ENCODE measurements around the gene EEFSEC. TPM values are rescaled to one million over a fixed set of nuclear protein-coding genes. Genes with fewer than 3 reads are reported as not detected.

Gene EEFSEC
- total RNA-seq, 1 donor from 2014 or later = 16.2 TPM

- Histone ChIP-seq H3K9me3 (no peaks in the 10 kb centered on the region), H3K27ac (no peak overlapping the region), H3K4me3 (no peak overlapping the region), H3K4me1 (peaks cover 3 to 10% of the 10 kb centered on the region in 2 donors), H3K27me3 (no peaks in the 10 kb centered on the region), H3K36me3 (no peaks in the 10 kb centered on the region)
- intact Hi-C loops (cut with DNase I) = no loop called here
- DNase-seq (ENCODE audit: low spot score in 2 of 2) = no peak
- no peak for TF ChIP-seq CTCF (IDR thresholded peaks at IDR 0.05)
Observed at GRCh38 chr3:128194843-128195242, 41.6 kb downstream of the EEFSEC start.

- H3K9me3 ChIP-seq = no peaks in the 10 kb centered on the region
- H3K36me3 ChIP-seq = no peaks in the 10 kb centered on the region
- H3K4me3 ChIP-seq = no peak overlapping the region
- DNase-seq (ENCODE audit: low spot score in 2 of 2) = no peak
- TF ChIP-seq CTCF (IDR thresholded peaks at IDR 0.05) = no peak
- intact Hi-C loops (cut with DNase I) = no loop called here
- H3K4me1 ChIP-seq = peaks cover 3 to 10% of the 10 kb centered on the region in 2 donors
- H3K27ac ChIP-seq = no peak overlapping the region
- no peaks in the 10 kb centered on the region for H3K27me3 ChIP-seq
Observed at GRCh38 chr3:128195369-128195768, 42.1 kb downstream of the EEFSEC start.

GRCh38 chr3:128195802-128196201 lies 42.5 kb downstream of the EEFSEC start:
- DNase-seq (ENCODE audit: low spot score in 2 of 2) = no peak
- H3K27ac ChIP-seq = no peak overlapping the region

GRCh38 chr3:128196647-128197046 lies 43.4 kb downstream of the EEFSEC start:
- Histone ChIP-seq H3K9me3 (no peaks in the 10 kb centered on the region), H3K36me3 (no peaks in the 10 kb centered on the region), H3K27ac (no peak overlapping the region), H3K4me1 (peaks cover 3 to 10% of the 10 kb centered on the region in 2 donors), H3K4me3 (no peak overlapping the region), H3K27me3 (no peaks in the 10 kb centered on the region)
- intact Hi-C loops (cut with DNase I) = no loop called here
- DNase-seq (ENCODE audit: low spot score in 2 of 2) = no peak
- TF ChIP-seq CTCF (IDR thresholded peaks at IDR 0.05) = no peak

More at GRCh38 chr3:128195802-128196201, 42.5 kb downstream of the EEFSEC start:
- H3K4me3 ChIP-seq = no peak overlapping the region
- peaks cover 3 to 10% of the 10 kb centered on the region in 2 donors for H3K4me1 ChIP-seq
- no peaks in the 10 kb centered on the region for H3K9me3 ChIP-seq
- intact Hi-C loops (cut with DNase I) = no loop called here
- H3K36me3 ChIP-seq = no peaks in the 10 kb centered on the region
- no peaks in the 10 kb centered on the region for H3K27me3 ChIP-seq
- TF ChIP-seq CTCF (IDR thresholded peaks at IDR 0.05) = no peak

GRCh38 chr3:128197855-128198254 lies 44.6 kb downstream of the EEFSEC start:
- H3K27ac ChIP-seq = no peak overlapping the region
- no peaks in the 10 kb centered on the region for H3K36me3 ChIP-seq
- no peak overlapping the region for H3K4me3 ChIP-seq
- intact Hi-C loops (cut with DNase I) = no loop called here
- no peak for TF ChIP-seq CTCF (IDR thresholded peaks at IDR 0.05)
- no peaks in the 10 kb centered on the region for H3K9me3 ChIP-seq
- DNase-seq (ENCODE audit: low spot score in 2 of 2) = no peak
- peaks cover 3 to 10% of the 10 kb centered on the region in 2 donors for H3K4me1 ChIP-seq
- H3K27me3 ChIP-seq = no peaks in the 10 kb centered on the region

GRCh38 chr3:128198313-128198712 lies 45.0 kb downstream of the EEFSEC start:
- TF ChIP-seq CTCF (IDR thresholded peaks at IDR 0.05) = no peak
- H3K4me3 ChIP-seq = no peak overlapping the region
- no peak overlapping the region for H3K27ac ChIP-seq
- H3K4me1 ChIP-seq = peaks cover 3 to 10% of the 10 kb centered on the region in 2 donors
- no peaks in the 10 kb centered on the region for H3K27me3 ChIP-seq
- DNase-seq (ENCODE audit: low spot score in 2 of 2) = no peak
- intact Hi-C loops (cut with DNase I) = no loop called here
- no peaks in the 10 kb centered on the region for H3K9me3 ChIP-seq
- H3K36me3 ChIP-seq = no peaks in the 10 kb centered on the region
